ENCODE results near the gene GJA3.
"Not testable (repeated sequence)": the region's sequence is repeated elsewhere in the genome, so short reads cannot be mapped to it uniquely, and the experiment has no call there.

Gene GJA3

DNA sequence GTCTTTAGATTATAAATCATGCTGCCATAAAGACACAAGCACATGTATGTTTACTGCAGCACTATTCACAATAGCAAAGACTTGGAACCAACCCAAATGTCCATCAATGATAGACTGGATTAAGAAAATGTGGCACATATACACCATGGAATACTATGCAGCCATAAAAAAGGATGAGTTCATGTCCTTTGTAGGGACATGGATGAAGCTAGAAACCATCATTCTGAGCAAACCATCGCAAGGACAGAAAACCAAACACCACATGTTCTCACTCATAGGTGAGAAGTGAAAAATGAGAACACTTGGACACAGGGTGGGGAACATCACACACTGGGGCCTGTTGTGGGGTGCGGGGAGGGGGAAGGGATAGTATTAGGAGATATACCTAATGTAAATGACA lies 7.6 kb downstream of the GJA3 start:
- not testable (repeated sequence) for DNase-seq

DNA sequence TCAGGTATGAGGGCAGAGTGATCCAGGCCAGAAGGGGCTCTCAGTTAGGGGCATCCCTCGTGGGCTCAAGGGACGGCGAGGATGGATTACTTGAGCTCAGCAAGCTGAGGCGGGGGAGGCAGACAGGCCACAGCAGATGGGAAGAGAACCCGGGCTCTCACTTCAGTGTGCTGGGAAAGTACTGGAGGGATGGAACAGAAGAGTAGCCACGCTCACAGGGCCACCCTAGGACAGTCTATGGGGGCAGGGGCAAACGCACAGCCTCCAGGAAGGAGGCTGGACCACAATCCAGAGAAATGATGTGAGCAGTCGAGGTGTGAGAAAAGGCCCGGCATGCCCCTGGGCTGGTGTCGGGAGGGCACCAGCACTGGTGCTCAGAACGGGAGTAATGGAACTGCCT lies 9.2 kb downstream of the GJA3 start:
- DNase-seq = no peak

DNA sequence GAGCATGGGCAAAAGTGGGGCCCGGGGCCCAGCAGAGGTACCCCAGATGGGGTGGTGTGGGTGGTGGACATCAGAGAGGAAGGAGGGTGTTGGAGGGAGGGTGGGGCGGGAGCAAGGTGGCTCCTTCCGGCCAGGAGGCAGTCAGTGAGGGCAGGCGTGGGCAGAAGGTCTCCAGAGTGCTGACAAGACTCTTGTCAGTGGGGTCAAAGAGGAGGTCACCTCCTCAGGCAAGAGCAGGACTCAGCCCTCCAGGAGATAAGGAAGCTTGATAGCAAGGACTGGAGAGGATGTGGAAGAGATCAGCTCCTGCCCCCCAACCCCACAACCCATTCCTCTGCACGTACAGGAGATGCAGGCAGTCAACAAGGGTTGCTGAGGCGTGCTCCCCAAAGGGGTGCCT lies 9.8 kb downstream of the GJA3 start:
- DNase-seq = no peak

DNA sequence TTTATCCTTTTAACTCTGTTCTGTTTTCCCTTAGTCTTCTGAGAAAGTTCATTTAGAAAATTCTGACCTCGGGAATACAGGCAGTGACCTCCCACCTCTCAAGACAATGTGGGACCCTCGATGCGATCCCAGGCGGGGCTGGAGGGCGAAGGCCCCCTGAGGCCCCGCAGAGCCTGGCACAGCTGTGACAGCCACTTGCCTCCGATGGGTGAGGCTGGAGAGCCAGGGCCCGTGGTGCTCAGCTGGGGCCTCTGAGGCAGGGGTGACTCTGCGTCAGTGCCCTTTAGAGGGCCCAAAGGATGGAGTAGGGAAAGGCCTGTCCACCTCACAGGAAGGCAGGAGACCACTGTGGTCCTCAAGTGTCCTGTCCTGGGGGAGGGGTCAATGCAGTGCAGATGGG lies 10.3 kb downstream of the GJA3 start:
- DNase-seq = no peak

DNA sequence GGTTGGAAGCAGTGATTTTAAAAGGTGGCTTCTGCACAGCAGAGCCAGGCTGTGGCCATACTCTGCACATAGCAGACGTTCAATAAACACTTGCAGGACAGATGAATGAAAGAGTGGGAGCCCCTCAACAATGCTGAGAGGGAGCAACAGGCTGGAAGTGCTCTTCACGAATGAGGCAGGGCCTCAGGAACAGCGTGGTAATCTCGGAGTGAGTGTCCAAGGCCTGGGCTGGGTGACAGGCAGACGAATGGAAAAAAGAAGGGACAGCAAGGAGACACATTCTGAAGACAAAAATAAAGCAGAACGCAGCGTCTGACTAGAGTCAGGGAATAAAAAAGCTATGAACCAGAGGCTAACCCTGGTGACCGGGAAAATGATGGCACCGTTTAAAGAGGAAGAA lies 11.1 kb downstream of the GJA3 start:
- DNase-seq = no peak

DNA sequence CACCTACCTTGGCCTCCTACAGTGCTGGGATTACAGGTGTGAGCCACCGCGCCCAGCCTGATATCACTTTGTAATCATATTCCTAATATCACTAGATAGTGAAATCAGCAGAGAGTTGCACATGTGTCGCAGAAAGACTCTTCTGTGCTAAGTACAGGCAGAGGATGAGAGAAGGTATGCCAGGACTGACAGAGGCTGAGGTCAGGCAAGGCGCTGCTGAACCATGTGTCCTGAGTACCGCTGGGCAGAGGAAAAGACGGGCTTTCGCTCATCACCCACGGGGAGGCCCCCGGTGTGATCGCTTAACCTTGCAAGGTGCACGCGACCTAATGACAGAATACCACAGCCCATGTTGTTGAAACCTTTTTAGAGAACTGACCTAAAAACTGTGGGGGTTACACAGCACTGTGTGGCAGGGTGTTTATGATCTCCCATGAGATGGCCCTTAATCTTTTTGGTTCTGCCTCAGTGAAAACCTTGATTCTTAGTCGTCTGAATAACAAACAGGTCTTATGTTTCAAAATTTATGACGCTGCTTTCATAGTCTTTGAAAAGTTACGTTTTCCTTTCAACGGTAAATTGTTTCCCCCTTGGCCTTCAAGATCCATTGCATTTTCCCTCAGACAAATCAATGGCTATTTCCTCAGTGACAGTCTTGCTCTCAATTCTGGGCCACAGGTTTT lies 12.2 kb downstream of the GJA3 start:
- DNase-seq = no peak

DNA sequence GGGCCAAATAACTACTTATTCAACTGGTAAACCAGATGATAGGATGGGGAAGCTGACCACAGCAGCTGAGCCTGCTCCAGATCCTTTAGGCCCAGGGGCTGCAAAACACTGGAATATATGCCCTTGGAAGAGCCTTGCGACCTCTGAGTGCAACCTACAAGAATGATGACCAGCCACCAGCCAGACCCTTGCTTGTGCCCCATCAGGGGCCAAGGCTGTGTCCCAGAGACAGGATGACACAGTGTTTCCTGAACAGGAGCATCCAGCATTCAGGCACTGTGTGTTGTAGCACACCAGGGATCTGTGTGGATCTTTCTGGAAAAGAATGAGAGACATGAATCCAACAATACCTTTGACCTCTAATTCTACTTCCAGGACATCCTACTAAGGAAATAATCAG lies 14.5 kb downstream of the GJA3 start:
- DNase-seq = no peak

DNA sequence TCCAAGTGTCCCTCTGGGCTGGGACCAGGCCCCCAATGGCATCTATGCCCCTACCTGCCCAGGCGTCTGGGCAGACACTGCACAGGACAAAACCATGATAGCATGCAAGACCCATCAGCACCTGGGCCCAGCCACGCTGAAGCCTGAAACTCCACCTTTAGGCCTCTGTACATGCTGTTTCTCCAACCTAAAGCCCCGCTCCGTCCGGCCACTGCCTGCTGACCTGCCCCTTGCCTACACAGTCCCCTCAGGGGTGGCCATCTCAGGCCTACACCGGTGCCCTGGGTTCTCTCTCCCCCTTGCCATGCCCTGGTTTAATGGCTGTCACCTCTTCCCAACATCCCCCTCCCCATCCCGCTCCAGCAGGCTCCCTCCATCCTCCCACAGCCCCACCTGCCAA lies 15.3 kb downstream of the GJA3 start:
- DNase-seq = no peak

DNA sequence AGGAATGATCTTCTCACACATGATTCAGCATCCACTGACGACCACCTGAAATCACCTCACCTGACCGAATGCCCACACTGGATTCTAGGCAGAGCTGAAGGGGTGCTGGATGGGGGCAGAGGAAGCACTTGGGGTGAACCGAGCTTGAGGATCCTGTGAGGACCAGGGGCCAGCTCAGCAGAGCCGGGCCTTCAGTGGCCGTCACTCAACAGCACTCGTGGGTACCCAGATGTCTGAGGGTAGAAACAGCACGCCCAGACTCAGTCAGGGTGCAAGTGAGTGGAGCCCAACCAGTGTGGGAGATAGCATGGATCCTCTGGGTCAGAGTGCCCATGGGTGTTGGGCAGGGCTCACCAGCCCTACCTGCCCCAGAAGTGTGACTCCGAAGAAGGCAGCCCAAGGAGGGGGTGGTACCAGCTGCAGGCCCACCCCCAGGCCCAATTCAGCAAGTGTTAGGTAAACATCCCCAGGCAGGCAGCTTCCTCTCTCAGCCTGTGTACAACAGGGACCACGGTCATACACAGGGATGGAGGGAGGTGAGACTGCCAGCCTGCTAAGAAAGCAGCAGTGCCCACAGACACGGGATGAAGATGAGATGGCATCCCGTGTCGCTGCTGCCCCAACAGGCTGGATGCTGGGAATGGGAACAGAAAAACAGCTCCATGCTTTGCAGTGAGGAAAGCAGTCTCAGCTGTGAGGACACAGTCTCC lies 16.6 kb downstream of the GJA3 start:
- no peak for DNase-seq

DNA sequence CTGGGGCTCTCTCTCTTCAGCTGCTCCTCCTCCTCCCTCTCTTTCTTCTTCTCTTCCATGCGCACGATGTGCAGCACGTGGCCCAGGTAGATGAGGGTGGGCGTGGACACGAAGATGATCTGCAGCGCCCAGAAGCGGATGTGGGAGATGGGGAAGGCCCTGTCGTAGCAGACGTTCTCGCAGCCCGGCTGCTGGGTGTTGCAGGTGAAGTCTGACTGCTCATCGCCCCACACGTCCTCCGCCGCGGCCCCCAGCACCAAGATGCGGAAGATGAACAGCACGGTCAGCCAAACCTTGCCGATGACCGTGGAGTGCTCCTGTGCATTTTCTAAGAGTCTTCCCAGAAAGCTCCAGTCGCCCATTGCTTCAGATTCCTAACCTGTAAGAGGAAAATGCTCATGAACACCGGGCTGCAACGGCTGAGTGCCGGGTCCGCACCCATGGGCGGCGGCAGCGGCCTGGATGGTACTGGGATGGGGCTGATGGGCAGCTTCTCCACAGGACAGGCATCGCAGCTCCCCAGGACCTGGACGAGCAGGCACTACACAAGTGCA lies 17.8 kb downstream of the GJA3 start:
- DNase-seq = no peak

DNA sequence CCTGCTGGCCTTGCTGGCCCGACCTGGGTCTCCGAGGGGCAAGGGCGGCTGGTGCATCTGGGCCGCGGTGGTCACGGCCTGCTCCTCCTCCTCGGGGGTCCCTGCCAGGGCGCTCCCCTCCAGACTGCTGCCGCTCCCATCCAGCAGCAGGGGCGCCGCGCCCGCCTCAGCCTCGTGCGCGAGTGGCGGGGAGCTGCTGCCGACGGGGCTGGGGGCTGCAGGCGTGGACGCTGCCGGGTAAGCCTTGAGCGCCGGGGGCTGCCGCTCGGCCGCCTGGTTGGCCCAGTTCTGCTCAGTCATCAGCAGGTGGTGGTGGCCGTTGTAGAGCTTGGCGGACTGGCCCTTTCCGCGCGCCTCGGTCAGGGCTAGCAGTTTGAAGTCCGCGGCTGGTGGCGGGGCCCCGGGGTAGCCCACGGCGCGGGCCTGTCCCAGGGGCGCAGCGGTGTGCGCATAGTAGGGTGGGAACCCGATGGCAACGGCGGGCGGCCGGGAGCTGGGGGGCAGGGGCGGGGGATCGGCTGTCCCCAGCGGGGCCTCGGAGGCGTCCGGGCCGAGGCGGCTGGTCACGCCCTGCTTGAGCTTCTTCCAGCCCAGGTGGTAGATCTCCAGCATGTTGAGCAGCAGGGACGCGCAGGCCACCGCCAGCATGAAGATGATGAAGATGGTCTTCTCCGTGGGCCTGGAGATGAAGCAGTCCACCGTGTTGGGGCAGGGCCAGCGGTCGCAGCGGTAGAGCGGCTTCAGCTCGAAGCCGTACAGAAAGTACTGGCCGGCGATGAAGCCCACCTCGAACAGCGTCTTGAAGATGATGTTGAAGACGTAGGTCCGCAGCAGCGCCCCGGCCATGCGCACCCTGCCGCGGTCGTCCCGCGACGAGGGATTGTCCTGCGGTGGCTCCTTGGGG lies 18.6 kb downstream of the GJA3 start:
- no peak for DNase-seq

DNA sequence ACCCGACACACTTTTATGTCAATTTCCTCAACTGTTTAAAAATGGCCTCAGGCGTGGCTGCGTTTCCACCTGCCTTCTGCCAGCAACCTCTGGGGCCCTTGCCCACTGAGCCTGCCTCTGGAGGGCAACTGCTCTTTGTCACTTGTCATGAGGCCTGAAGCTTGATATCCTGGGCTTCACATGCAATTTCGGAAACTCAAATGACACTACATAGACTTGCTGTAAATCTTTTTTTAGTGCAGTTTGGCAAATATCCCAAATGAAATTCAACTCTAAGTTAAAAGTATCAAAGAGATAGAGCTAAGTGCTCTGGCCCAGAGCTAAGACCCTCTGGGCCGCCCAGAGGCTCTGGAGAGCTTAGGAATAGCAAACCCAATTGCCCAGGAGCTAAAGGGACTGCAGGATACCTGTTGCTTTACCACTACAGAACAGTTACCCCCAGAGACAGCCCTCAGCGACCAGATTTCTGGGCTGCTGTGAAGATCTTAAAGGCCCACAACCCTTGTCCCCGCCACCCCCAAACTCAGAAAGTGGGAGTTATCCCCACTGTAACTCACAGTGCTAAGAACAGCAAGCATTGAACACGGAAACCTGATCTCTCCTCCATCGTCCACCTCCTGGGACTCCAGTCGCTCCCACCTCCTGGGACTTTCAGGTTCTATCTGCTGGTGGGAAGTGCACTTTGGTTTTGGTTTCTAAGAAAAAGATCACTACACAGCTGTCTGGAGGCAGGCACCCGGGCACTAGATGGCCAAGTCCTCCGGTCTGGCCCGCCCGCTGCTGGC lies 19.4 kb downstream of the GJA3 start:
- no peak for DNase-seq

DNA sequence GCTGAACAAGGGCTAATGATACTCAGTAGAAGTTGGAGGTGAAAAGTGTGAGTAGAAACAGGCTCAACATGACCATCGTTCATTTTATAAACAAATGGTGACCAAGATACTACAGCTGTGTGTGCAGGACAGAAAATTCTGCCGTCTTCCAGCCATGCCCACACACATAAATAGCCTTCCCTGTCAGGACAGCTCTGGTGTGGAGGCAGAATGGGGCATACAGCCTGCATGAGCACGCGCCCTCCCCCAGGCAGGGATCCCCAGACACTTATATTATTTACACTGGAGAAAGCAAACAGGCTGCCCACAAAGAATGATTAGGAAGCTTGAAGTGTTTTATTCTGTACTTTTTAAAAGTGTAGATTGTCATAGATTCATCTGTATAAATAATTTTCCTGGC lies 20.4 kb downstream of the GJA3 start:
- no peak for DNase-seq

DNA sequence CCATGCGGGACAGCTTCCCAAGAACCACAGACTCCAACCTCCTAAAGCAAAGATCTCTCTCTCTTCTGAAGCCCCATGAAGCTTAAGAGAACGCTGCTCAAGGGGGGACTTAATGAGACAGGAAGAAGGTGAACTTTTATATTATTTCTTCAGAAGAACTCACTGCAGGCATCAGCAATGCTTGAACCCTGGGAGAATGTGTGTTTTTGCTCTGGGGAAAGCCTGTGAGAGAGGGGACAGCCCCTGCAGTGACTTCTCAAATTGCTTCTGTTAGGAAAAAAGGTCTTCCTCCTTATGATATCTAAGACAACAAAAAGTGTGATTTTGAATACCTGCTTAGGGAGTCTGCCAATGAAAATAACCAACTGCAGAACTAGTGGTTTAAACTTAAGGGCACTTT lies 23.0 kb downstream of the GJA3 start:
- no peak for DNase-seq

DNA sequence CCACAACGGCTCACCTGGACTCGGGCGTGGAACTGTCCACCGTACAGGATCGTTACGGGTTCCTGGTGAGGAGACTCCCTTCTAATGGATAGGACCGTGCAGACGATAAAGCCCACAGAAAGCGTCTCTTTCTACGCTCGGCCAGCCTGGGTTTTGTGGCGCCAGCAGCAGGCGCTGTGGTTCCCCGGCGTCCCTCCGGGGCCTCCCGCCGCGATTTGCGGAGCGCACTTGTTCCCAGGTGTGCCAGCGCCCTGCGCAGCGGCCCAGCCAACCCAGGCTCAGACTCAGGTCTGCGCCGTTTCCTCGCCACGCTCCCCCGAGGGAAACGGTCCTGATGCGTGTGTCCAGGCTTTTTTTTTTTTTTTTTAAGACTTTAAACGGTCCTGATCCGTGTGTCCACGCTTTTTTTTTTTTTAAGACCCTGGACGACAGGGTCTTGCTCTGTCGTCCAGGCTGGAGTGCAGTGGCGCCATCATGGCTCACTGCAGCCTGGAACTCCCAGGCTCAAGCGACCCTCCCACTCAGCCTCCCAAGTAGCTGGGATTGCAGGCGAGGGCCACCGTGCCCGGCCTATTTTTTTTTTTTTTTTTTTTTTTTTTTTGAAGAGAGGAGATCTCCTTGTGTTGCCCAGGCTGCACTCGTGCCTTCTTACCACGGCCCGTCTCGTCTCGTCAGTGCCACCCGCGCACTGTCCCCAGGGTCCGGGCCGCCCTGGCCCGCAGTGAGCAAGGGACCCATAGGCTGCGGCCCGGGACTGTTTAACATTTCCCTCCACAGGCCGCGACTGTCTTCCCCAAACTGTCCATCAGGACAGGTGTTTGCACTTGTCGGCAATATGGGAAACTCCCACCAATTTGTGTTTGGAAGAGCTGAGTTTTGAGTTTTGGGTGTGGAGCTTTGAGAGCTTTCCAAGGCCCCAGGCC lies 23.8 kb downstream of the GJA3 start:
- no peak for DNase-seq

DNA sequence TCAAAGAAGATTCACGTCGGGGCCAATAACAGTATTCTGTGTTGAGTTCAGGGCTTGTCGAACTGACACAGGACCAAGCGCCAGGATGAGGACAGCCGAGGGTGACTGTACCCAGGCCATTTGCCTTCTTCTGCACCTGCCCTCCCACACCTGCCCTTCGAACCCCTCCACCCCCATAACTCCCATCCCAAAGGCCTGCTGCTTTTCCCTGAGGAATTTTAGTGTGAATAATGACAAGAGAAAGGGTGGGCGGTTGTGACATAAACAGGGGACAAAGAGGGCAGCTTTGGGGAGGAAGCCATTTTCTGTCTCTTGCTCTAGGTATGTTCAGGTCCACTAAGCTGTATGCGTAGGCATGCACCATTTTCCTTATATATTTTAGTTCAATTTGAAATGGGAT lies 26.1 kb downstream of the GJA3 start:
- no peak for DNase-seq

DNA sequence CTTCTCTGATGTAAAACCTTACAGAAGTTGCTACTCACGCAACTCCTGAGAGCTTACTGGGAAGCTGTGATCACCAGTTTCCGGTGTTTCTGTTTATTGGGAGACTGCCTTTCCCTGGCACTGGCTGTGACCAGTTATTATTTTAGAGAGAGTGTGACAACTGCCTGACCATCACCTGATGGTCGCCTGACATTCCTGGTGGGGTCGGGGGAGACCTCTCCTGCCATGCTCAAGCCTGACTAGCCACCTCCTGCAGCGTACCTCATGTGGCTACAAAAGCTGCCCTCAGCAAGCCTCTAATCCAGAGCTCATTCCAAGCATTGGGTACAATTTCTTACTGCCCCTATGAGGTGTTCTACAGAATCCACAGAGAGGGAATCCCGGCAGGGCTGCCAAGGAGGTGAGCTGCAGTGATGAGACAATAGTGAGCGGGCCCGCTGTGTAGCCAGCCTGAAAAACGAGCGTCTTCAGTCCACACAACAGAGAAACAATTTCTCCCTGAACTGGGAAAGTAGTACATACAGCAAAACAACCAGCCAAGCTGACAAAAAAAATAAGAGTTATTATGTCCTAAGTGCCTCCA lies 28.7 kb downstream of the GJA3 start:
- no peak for DNase-seq

DNA sequence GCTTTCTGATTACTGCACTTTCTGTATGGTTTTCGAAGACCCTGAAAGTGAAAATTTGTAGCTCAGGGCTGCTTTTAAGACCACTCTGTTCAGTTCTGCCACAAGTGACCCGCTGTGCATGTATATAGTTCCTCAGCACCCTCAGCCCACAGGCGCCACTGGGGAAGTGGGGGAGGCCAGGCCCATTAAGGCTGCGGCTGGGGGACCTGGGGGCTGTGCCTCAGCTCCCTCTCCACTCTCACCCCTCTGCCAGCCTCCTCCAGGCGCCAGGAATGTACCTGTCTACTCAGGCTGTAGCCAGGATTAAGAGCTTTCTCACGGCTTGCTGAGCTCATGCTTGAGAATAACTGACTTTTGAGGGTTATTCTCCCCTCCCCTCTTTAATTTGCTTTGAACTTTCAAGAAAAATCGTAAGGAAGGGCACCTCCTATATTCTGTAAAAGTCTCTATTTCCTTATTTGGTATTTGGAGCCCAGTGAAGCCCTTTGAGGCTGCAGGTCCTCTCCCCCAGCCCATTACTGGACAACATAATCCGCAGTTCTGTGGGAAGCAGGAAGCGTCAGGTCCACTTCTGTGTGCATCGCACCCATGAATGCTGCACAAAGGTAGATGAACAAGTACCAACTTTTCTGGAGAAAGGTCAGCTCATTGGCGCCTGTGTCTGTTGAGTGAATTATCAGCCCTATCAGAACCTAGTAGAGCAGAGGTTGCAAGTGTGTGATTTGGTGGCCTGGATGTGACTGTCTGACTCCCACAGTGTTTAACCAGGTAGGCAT lies 29.6 kb downstream of the GJA3 start:
- DNase-seq = no peak

DNA sequence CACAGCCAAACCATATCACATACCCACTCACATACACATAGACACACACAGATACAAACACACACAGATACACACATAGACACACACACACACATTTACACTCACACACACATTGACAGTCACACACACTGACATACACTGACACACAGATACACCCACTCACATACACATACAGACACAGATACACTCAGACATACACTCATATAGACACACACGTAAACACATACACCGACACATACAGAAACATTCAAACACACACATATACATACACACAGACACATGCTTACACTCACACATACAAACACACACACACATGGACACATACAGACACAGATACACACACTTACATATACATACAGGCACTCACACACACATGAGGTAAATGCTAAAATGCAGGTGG lies 30.2 kb downstream of the GJA3 start:
- no peak for DNase-seq

All from amygdala (tissue), 56 donors.